A549 (cell line): ENCODE measurements around the gene PDGFD. TPM values are rescaled to one million over a fixed set of nuclear protein-coding genes. Genes with fewer than 3 reads are reported as not detected.
A peak's percentile ranks its signal among the peaks of the same experiment; 100 is the strongest.

Experiments
- ATAC-seq, 2 experiments: fragments of 200-7000 bp in 1 of 2; fragments of >200 bp in 1 of 2; cut with Nextera tagmentation in 1 of 2; cut with Tn5 transposase in 1 of 2; 3 replicates each; pipeline versions ENCODE4 v1.8.0 to v1.9.1; 2018 to 2020; ENCODE audit warnings: mild to moderate bottlenecking in 1 of 2, moderate library complexity in 1 of 2
- CTCF ChIA-PET: fragments of 300-600 bp; sonication (Branson Sonifier 250); formaldehyde crosslinking; extraction: SDS; loops from one replicate; lab custom pipeline; 2021; ENCODE audit warnings: antibody characterized with exemption, inconsistent platforms; lab: Yijun Ruan, JAX
- POLR2A ChIA-PET: fragments of 350-600 bp; formaldehyde crosslinking; extraction: SDS; loops from one replicate; lab custom pipeline; 2021; ENCODE audit warnings: antibody characterized with exemption, inconsistent platforms; lab: Yijun Ruan, JAX
- DNase-seq, 2 experiments: peaks; one replicate each; pipeline versions ENCODE4 v3.0.0 to v3.0.0-alpha.2; 2011 to 2016; ENCODE audit warnings: low read depth in 1 of 2, low spot score in 1 of 2
- FAIRE-seq: peaks from 2 replicates; lab custom pipeline; 2011; peaks lifted over from hg19 to GRCh38; lab: Jason Lieb, UNC
- H3K27ac ChIP-seq, 2 experiments: fragments of >200 bp; sonication (Bioruptor Twin); formaldehyde crosslinking; 3 replicates each; pipeline ENCODE4 v1.5.1; 2016 to 2017
- H3K4me1 ChIP-seq: fragments of >200 bp; sonication (Bioruptor Twin); formaldehyde crosslinking; 3 replicates; pipeline ENCODE4 v1.6.1; 2016
- H3K4me2 ChIP-seq: fragments of >200 bp; sonication (Bioruptor Twin); formaldehyde crosslinking; 3 replicates; pipeline ENCODE4 v1.6.1; 2016
- H3K4me3 ChIP-seq: fragments of >200 bp; sonication (Bioruptor Twin); formaldehyde crosslinking; 3 replicates; pipeline ENCODE4 v1.5.1; 2016
- H3K9me3 ChIP-seq: fragments of >200 bp; sonication (Bioruptor Twin); formaldehyde crosslinking; 3 replicates; pipeline ENCODE4 v1.6.1; 2016
- E2F6 ChIP-seq: IDR thresholded peaks from 2 replicates; pipeline ENCODE4 v1.6.1; 2012; ENCODE audit warnings: low read depth, borderline replicate concordance
- ESRRA ChIP-seq: fragments of 150-350 bp; IDR thresholded peaks from 2 replicates; pipeline ENCODE4 v1.6.1; 2014; ENCODE audit warnings: mild to moderate bottlenecking, low read length, borderline replicate concordance
- HES2 ChIP-seq: fragments of >200 bp; sonication (Bioruptor Twin); formaldehyde crosslinking; IDR thresholded peaks from 2 replicates; pipeline ENCODE4 v1.6.1; 2016
- HEYL ChIP-seq: fragments of 250-450 bp; sonication (Bioruptor Pico); IDR thresholded peaks from 2 replicates; pipeline ENCODE4 v1.8.0; 2021; ENCODE audit warnings: mild to moderate bottlenecking, moderate library complexity
- MYC ChIP-seq: IDR thresholded peaks from 2 replicates; pipeline ENCODE4 v1.6.1; 2012; ENCODE audit warnings: mild to moderate bottlenecking, inconsistent platforms, low read length, improper control_type of control experiment, borderline replicate concordance
- NFE2L2 ChIP-seq: fragments of 150-350 bp; conservative IDR thresholded peaks from 2 replicates; pipeline ENCODE4 v1.6.1; 2014; ENCODE audit warnings: low read length
- RAD21 ChIP-seq, 2 experiments: fragments of >200 bp in 1 of 2; sonication (Bioruptor Twin) in 1 of 2; formaldehyde crosslinking in 1 of 2; IDR thresholded peaks in 1 of 2; conservative IDR thresholded peaks in 1 of 2; 2 replicates in 1 of 2; 3 replicates in 1 of 2; pipeline ENCODE4 v1.6.1; 2012 to 2018; ENCODE audit warnings: inconsistent platforms in 1 of 2
- RCOR1 ChIP-seq: fragments of 150-350 bp; IDR thresholded peaks from 2 replicates; pipeline ENCODE4 v1.6.1; 2014; ENCODE audit warnings: antibody characterized with exemption, low read length, low read depth
- REST ChIP-seq: fragments of 200-600 bp; sonication (generic); IDR thresholded peaks from 2 replicates; pipeline ENCODE4 v1.6.1; 2016; ENCODE audit warnings: antibody characterized with exemption, mild to moderate bottlenecking, moderate library complexity
- SMC3 ChIP-seq: fragments of >200 bp; sonication (Bioruptor Twin); formaldehyde crosslinking; IDR thresholded peaks from 3 replicates; pipeline ENCODE4 v1.6.1; 2018; ENCODE audit warnings: inconsistent platforms
- TP53 ChIP-seq: fragments of 250-450 bp; sonication (Bioruptor Pico); IDR thresholded peaks from 2 replicates; pipeline ENCODE4 v1.5.0; 2021; ENCODE audit warnings: mild to moderate bottlenecking, moderate library complexity
- ZNF302 ChIP-seq: fragments of 250-450 bp; sonication (Bioruptor Pico); IDR thresholded peaks from 2 replicates; pipeline ENCODE4 v1.9.0; 2021; ENCODE audit warnings: inconsistent platforms, mild to moderate bottlenecking, moderate library complexity
- ZSCAN20 ChIP-seq: fragments of 250-450 bp; sonication (Bioruptor Pico); IDR thresholded peaks from 2 replicates; pipeline ENCODE4 v1.8.0; 2022; ENCODE audit warnings: mild to moderate bottlenecking, moderate library complexity
- WGBS: methylation state at CpG from one replicate; pipeline ENCODE4 v1.1.6; 2017; ENCODE audit errors: missing lambda C conversion rate; 5-methylcytosine and 5-hydroxymethylcytosine counted together
- polyA plus RNA-seq, 4 experiments: library from polyadenylated mRNA; depleted of rRNA in 3 of 4; stranded (reverse); fragments of >200 nt; fragmentation: RNase III in 1 of 4; extraction: RNeasy Plus Mini Kit Qiagen cat#74134 plus additional on column Dnase treatment in 1 of 4; gene quantifications; 2 replicates in 3 of 4; 3 replicates in 1 of 4; pipeline ENCODE4 v1.2.3, GENCODE V29; 2011 to 2017
- TF ChIP-seq, protein P1 (sequence below): fragments of >200 bp; sonication (Bioruptor Twin); formaldehyde crosslinking; IDR thresholded peaks from 3 replicates; pipeline ENCODE4 v1.5.1; 2016

The PDGFD gene
- polyA plus RNA-seq, 2 of the 4 experiments (the other 2 are of a cell fraction), result 11.1 to 29.7 TPM

DNA sequence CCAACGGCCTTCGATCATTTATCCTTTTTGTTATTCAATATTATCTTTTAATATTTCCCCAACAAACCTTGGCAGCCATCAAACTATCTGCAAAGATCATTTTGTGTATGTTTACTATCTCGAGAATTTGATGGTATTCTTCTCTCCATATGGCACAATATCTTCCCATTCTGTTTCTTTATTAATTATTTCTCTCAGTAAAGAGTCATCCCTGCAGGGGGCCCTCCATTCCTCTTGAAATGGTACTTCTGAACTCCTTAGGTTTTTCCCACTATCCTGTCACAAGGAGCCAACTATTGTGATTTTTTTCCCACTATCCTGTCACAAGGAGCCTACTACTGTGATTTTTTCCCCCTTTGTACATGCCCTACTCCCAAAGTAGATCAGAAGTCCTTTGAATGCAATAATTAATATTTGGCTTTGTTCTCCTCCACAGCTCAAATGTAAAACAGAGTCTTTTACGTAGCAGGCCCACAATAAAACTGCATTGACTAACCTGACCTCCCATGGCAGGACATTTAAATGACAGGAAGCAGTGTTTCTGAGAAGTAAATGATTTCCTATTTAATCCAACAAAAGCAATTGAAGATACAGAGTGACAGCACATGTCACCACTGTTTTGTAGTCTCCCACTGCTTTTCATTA lies 43.3 kb downstream of the PDGFD start:
- WGBS, result 35% methylated on average over 4 of the region's 4 CpGs
- CTCF ChIA-PET, result no interaction called here
- POLR2A ChIA-PET, result no interaction called here
- H3K4me1 ChIP-seq, result peaks cover 32% of the 10 kb centered on the region; the same call in 2 of the 3 replicates
- peak overlapping the region; percentile 62 for H3K4me2 ChIP-seq
- TF ChIP-seq RAD21 (conservative IDR thresholded peaks at IDR 0.05 in 1 of 2, IDR thresholded peaks at IDR 0.05 in 1 of 2), result peak in 1 of 2 experiments; percentile 34; a peak in 2 of 5 replicates
- TF ChIP-seq, protein P1, sequence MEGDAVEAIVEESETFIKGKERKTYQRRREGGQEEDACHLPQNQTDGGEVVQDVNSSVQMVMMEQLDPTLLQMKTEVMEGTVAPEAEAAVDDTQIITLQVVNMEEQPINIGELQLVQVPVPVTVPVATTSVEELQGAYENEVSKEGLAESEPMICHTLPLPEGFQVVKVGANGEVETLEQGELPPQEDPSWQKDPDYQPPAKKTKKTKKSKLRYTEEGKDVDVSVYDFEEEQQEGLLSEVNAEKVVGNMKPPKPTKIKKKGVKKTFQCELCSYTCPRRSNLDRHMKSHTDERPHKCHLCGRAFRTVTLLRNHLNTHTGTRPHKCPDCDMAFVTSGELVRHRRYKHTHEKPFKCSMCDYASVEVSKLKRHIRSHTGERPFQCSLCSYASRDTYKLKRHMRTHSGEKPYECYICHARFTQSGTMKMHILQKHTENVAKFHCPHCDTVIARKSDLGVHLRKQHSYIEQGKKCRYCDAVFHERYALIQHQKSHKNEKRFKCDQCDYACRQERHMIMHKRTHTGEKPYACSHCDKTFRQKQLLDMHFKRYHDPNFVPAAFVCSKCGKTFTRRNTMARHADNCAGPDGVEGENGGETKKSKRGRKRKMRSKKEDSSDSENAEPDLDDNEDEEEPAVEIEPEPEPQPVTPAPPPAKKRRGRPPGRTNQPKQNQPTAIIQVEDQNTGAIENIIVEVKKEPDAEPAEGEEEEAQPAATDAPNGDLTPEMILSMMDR, result peak; percentile 27; the same call in 1 of the 3 replicates
- TF ChIP-seq HES2, result no peak
- no peak for TF ChIP-seq E2F6
- no peak; the same call in 1 of the 3 replicates for TF ChIP-seq SMC3
- no peak for TF ChIP-seq TP53 (CRISPR knock-in tag)
- TF ChIP-seq ZNF302, result no peak
- H3K9me3 ChIP-seq, result peaks cover 3% of the 10 kb centered on the region; the same call in 1 of the 3 replicates
- DNase-seq, result peak in 1 of 2 experiments; percentile 46
- no peak overlapping the region for H3K4me3 ChIP-seq
- no peak for FAIRE-seq
- ATAC-seq, result peak; percentile 56 to 58; a peak in 3 of 6 replicates
- H3K27ac ChIP-seq, result peak overlapping the region; percentile 14 to 19; a peak in 2 of 6 replicates

DNA sequence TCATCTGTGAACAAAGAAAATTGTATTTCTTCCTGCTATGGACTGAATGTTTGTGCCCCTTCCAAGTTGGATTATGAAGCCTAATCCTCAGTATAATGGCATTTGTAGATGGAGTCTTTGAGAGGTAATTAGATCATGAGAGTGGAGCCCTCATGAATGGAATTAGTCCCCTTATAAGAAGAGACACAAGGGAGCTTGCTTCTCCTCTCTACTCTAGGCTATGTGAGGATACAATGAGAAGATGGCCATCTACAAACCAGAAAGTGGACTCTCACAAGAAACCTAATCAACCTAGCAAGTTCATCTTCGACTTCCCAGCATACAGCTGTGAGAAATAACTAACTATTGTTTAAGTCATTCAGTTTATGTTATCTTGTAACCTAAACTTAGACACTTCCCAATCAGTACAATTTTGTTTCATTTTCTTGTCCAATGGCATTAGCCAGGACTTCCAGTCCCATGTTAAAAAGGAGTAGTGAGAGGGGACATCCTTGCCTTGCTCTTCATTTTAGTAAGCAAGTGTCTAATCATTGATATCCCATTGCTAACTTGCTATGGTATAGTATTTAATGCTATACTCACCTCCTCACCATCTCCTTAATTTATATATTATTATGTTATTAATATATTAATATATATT lies 45.7 kb downstream of the PDGFD start:
- DNase-seq, result no peak
- WGBS, result 82% methylated on average over 1 of the region's 1 CpG
- Histone ChIP-seq H3K4me3 (no peak overlapping the region), H3K27ac (no peak overlapping the region), H3K9me3 (peaks cover 3% of the 10 kb centered on the region; the same call in 1 of the 3 replicates), H3K4me1 (peaks cover 31% of the 10 kb centered on the region; the same call in 2 of the 3 replicates), H3K4me2 (no peak overlapping the region)
- no peak for ATAC-seq
- FAIRE-seq, result no peak
- ChIA-PET CTCF (no interaction called here), POLR2A (no interaction called here)
- TF ChIP-seq NFE2L2, result no peak
- no peak for TF ChIP-seq HES2
- no peak for TF ChIP-seq MYC
- TF ChIP-seq RCOR1, result no peak
- TF ChIP-seq, protein P1, result no peak
- no peak for TF ChIP-seq ESRRA
- no peak for TF ChIP-seq HEYL (CRISPR knock-in tag)
- TF ChIP-seq ZSCAN20 (CRISPR knock-in tag), result no peak
- TF ChIP-seq REST, result no peak
